Measurements from ENCODE around the gene METTL27. TPM values are rescaled to one million over a fixed set of nuclear protein-coding genes. Genes with fewer than 3 reads are reported as not detected.

METTL27 gene
- total and polyA plus RNA-seq, 9 of the 15 experiments (the other 6 are each of a cell fraction or from before 2014, with no cell fraction given), result 0.08 to 0.82 (median 0.33) TPM; not detected in 4

DNA sequence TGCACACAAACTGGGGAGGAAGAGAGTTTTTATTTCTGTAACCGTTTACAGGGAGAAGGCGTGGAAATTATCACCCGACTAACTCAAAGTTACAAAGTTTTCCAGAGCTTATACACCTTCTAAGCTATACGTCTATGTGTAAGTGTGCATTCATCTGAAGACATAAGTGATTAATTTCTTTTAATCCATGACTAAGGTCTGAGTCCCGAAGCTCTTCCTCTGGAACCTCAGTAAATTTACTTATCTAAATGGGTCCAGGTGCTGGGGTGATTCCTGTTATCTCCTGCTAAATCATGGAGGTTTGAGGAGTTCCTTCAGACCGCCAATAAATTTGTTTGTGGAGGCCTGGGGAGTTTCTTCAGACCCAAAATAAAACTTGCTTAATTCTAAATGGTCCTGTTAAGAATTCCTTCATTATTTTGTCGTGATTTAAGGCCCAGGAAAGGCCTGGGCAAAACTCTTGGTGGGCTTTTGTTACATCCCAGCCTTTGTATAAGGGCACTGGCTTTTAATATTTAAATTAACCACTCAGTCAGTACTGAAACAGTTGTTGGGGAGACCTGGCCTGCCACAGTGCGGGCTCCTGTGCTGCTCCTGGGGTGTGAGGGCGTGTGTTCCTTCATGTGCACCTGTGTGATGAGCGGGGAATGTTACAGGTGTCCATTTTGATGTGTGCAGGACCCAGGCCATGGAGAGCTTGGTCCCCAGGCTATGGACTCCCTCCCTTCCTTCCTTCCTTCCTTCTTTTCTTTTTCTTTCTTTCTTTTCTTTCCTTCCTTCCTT, 5.8 kb upstream of the METTL27 start (continued):
- TF ChIP-seq, protein P1, sequence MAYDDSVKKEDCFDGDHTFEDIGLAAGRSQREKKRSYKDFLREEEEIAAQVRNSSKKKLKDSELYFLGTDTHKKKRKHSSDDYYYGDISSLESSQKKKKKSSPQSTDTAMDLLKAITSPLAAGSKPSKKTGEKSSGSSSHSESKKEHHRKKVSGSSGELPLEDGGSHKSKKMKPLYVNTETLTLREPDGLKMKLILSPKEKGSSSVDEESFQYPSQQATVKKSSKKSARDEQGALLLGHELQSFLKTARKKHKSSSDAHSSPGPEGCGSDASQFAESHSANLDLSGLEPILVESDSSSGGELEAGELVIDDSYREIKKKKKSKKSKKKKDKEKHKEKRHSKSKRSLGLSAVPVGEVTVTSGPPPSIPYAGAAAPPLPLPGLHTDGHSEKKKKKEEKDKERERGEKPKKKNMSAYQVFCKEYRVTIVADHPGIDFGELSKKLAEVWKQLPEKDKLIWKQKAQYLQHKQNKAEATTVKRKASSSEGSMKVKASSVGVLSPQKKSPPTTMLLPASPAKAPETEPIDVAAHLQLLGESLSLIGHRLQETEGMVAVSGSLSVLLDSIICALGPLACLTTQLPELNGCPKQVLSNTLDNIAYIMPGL (CRISPR knock-in tag; IDR thresholded peaks at IDR 0.05), result no peak
- TF ChIP-seq SMAD3 (CRISPR knock-in tag; conservative IDR thresholded peaks at IDR 0.05) (no peak), SP2 (IDR thresholded peaks at IDR 0.05; ENCODE audit: extremely low read depth, low read depth, low read length, poor library complexity, severe bottlenecking) (no peak), FOSL1 (tag; conservative IDR thresholded peaks at IDR 0.05) (peak; percentile 15; the same call in 1 of the 2 replicates), NFYB (IDR thresholded peaks at IDR 0.05; ENCODE audit: extremely low read depth, insufficient read length) (no peak), FUS (optimal IDR thresholded peaks at IDR 0.05; ENCODE audit: low read depth, low read length) (no peak)
- TF ChIP-seq, protein P2, sequence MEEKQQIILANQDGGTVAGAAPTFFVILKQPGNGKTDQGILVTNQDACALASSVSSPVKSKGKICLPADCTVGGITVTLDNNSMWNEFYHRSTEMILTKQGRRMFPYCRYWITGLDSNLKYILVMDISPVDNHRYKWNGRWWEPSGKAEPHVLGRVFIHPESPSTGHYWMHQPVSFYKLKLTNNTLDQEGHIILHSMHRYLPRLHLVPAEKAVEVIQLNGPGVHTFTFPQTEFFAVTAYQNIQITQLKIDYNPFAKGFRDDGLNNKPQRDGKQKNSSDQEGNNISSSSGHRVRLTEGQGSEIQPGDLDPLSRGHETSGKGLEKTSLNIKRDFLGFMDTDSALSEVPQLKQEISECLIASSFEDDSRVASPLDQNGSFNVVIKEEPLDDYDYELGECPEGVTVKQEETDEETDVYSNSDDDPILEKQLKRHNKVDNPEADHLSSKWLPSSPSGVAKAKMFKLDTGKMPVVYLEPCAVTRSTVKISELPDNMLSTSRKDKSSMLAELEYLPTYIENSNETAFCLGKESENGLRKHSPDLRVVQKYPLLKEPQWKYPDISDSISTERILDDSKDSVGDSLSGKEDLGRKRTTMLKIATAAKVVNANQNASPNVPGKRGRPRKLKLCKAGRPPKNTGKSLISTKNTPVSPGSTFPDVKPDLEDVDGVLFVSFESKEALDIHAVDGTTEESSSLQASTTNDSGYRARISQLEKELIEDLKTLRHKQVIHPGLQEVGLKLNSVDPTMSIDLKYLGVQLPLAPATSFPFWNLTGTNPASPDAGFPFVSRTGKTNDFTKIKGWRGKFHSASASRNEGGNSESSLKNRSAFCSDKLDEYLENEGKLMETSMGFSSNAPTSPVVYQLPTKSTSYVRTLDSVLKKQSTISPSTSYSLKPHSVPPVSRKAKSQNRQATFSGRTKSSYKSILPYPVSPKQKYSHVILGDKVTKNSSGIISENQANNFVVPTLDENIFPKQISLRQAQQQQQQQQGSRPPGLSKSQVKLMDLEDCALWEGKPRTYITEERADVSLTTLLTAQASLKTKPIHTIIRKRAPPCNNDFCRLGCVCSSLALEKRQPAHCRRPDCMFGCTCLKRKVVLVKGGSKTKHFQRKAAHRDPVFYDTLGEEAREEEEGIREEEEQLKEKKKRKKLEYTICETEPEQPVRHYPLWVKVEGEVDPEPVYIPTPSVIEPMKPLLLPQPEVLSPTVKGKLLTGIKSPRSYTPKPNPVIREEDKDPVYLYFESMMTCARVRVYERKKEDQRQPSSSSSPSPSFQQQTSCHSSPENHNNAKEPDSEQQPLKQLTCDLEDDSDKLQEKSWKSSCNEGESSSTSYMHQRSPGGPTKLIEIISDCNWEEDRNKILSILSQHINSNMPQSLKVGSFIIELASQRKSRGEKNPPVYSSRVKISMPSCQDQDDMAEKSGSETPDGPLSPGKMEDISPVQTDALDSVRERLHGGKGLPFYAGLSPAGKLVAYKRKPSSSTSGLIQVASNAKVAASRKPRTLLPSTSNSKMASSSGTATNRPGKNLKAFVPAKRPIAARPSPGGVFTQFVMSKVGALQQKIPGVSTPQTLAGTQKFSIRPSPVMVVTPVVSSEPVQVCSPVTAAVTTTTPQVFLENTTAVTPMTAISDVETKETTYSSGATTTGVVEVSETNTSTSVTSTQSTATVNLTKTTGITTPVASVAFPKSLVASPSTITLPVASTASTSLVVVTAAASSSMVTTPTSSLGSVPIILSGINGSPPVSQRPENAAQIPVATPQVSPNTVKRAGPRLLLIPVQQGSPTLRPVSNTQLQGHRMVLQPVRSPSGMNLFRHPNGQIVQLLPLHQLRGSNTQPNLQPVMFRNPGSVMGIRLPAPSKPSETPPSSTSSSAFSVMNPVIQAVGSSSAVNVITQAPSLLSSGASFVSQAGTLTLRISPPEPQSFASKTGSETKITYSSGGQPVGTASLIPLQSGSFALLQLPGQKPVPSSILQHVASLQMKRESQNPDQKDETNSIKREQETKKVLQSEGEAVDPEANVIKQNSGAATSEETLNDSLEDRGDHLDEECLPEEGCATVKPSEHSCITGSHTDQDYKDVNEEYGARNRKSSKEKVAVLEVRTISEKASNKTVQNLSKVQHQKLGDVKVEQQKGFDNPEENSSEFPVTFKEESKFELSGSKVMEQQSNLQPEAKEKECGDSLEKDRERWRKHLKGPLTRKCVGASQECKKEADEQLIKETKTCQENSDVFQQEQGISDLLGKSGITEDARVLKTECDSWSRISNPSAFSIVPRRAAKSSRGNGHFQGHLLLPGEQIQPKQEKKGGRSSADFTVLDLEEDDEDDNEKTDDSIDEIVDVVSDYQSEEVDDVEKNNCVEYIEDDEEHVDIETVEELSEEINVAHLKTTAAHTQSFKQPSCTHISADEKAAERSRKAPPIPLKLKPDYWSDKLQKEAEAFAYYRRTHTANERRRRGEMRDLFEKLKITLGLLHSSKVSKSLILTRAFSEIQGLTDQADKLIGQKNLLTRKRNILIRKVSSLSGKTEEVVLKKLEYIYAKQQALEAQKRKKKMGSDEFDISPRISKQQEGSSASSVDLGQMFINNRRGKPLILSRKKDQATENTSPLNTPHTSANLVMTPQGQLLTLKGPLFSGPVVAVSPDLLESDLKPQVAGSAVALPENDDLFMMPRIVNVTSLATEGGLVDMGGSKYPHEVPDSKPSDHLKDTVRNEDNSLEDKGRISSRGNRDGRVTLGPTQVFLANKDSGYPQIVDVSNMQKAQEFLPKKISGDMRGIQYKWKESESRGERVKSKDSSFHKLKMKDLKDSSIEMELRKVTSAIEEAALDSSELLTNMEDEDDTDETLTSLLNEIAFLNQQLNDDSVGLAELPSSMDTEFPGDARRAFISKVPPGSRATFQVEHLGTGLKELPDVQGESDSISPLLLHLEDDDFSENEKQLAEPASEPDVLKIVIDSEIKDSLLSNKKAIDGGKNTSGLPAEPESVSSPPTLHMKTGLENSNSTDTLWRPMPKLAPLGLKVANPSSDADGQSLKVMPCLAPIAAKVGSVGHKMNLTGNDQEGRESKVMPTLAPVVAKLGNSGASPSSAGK (IDR thresholded peaks at IDR 0.05), result no peak
- TF ChIP-seq, protein P3, sequence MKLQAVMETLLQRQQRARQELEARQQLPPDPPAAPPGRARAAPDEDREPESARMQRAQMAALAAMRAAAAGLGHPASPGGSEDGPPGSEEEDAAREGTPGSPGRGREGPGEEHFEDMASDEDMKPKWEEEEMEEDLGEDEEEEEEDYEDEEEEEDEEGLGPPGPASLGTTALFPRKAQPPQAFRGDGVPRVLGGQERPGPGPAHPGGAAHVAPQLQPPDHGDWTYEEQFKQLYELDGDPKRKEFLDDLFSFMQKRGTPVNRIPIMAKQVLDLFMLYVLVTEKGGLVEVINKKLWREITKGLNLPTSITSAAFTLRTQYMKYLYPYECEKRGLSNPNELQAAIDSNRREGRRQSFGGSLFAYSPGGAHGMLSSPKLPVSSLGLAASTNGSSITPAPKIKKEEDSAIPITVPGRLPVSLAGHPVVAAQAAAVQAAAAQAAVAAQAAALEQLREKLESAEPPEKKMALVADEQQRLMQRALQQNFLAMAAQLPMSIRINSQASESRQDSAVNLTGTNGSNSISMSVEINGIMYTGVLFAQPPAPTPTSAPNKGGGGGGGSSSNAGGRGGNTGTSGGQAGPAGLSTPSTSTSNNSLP (IDR thresholded peaks at IDR 0.05; ENCODE audit: borderline replicate concordance, low read depth, low read length), result no peak
- TF ChIP-seq, protein P4, sequence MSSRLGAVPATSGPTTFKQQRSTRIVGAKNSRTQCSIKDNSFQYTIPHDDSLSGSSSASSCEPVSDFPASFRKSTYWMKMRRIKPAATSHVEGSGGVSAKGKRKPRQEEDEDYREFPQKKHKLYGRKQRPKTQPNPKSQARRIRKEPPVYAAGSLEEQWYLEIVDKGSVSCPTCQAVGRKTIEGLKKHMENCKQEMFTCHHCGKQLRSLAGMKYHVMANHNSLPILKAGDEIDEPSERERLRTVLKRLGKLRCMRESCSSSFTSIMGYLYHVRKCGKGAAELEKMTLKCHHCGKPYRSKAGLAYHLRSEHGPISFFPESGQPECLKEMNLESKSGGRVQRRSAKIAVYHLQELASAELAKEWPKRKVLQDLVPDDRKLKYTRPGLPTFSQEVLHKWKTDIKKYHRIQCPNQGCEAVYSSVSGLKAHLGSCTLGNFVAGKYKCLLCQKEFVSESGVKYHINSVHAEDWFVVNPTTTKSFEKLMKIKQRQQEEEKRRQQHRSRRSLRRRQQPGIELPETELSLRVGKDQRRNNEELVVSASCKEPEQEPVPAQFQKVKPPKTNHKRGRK (tag; IDR thresholded peaks at IDR 0.05), result peak; percentile 72; the same call in 1 of the 2 replicates
